Left ventricle myocardium superior (tissue), 1 donor: ENCODE data around the gene PGAM1. TPM values are rescaled to one million over a fixed set of nuclear protein-coding genes. Genes with fewer than 3 reads are reported as not detected.

ENCODE experiments used
- ATAC-seq: fragments of 200-7000 bp; cut with Tn5 transposase; one replicate; pipeline ENCODE4 v1.9.1; 2020; ENCODE audit warnings: mild to moderate bottlenecking, moderate library complexity
- DNase-seq: peaks from one replicate; pipeline ENCODE4 v3.0.0-alpha.2; 2020
- intact Hi-C: fragments of 100-400 bp; cut with micrococcal nuclease; formaldehyde crosslinking; loops from one replicate; pipeline ENCODE4 v1.11.0; 2022
- long read RNA-seq: library from polyadenylated mRNA; unstranded; transcript quantifications from one replicate; pipeline ENCODE4 v2.0.0, GENCODE V29; 2021
- total RNA-seq: library from RNA; stranded (reverse); fragmentation: NEBNext Ultra II Directional; extraction: Animal tissue kit (Norgen Biotek cat#: 25700); gene quantifications from one replicate; pipeline ENCODE4 v1.2.1, GENCODE V29; 2021
- donor health status: DM: no; HTN: yes; CAD: no; lungs with severe emphysema.

PGAM1 gene
- 234 TPM for total RNA-seq
- long read RNA-seq, transcript PGAM1-201 (4 exons, 1,830 nt) = major isoform, 647 of 723 reads
- long read RNA-seq, partial matches to known transcripts = 74 of 723 reads
- long read RNA-seq, other reads (novel, unspliced or antisense) = 2 of 723 reads

DNA sequence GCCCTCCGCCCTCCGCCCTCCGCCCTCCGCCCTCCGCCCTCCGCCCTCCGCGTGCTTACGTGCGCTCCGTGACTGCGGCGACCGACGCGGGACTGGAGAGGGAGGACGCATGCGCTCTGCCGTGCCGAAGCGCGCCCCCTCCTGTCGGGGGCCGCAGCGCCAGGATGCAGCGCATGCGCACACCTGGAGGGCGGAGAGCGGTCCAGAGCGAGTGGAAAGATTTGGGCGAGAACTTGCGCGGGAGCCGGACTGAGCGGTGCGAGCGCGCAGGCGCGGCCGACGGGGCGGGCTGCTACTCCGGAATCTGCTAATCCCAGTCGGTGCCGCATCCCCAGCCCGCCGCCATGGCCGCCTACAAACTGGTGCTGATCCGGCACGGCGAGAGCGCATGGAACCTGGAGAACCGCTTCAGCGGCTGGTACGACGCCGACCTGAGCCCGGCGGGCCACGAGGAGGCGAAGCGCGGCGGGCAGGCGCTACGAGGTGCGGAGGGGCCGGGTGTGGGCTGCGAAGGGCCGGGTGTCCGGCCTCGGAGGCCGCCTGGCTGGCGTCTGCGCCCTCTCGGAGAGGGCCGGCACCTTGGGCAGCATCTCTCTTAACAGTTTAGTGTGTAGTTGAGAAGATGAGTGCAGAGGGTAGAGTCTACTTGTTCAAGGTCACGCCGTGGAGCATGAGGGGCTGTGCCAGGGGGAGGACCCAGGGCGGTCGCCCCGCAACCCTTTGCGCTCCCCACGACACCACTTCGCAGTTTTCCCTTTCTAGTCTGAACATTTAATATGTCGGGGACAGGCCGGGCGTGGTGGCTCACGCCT is at the start of gene PGAM1:
Gene PGAM1, plus strand, starts transcription at position 228 of the 812 bp plus-strand sequence. Its CDS starts 117 bp downstream, at position 345.
- peak; percentile 97 for ATAC-seq
- intact Hi-C loops = no loop called here
- peak; percentile 97 for DNase-seq

DNA sequence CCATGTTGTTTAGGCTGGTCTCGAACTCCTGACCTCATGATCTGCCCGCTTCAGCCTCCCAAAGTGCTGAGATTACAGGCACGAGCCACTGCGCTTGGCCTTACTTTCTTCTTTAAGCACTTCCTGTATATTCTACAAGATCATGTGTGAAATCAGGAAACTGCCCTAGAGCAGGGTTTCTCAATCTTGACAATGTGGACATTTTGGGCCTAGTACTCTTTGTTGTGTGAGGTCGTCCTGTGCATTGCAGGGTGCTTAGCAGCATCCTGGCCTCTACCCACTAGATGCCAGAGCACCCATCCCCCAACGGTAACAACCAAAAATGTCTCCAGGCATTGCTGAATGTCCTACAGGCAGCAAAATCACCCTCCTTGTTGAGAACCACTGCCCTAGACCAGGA is 49.6 kb upstream of the PGAM1 start:
- intact Hi-C loops = no loop called here
- ATAC-seq = no peak
- no peak for DNase-seq

DNA sequence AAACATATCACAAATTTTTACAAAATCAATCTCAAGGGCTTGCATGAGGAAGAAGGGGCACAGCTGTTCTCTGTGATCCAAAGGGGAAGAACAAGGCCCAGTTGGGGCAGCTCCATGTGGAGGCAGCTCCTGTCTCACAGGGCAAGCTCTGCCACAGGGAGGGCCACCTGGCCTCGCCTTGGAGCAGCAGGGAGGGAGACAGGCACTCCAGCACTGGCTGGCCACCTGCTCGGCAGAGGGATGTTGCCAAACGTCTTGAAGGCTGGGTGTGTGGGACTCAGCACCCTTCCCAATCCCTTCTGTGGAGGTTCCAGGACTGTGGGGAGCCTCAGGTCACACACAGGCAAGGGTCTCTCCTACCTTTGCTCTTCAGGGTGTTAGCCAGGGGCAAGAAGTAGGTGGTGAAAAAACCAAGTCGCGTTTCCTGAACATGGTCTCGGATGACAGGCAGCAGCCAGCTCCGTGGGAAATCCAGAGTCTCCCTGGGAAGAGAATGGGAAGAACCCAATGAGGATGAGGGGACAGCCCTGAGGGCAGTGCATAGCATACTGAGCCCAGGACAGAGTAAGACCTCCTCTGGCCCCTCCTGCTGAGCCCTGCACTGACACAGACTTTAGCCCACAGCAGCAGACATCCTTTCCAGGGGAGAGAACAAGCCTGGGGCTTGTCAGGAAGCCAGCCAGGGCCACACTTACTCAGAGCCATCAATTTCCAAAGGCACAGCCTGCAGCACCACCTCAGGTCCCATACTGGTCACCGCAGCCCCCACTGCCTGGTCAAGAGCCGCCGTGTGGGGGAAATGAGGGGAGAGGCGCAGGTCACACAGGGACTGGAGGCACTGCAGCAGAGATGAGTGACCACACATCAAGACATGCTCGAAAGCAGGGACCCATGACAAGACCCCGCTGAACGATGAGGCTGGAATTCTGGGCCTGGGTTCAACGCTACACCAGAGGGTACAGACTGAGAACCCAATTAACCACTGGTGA is 46.8 kb upstream of the PGAM1 start:
- DNase-seq (no peak), ATAC-seq (no peak)
- intact Hi-C loops = no loop called here

DNA sequence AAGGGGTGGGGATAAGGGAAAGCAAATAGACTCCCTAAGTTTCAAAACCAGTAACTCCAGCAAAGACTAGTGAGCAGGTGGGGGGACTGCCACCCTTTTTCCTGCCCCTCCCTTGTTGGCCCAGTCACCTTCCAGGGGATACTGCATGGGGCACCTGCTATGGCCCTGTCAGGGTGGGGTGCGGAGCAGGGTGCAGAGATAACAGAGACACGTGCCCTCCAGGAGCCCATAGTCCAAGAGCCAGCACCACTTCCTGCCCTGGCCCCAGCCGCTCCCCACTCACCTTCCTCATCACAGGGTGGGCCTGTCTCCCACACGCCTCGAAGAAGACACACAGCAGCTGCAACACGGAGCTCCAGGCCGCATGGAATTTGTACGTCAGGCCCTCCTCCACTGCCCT is 45.5 kb upstream of the PGAM1 start:
- no peak for ATAC-seq
- intact Hi-C loops = no loop called here
- no peak for DNase-seq

DNA sequence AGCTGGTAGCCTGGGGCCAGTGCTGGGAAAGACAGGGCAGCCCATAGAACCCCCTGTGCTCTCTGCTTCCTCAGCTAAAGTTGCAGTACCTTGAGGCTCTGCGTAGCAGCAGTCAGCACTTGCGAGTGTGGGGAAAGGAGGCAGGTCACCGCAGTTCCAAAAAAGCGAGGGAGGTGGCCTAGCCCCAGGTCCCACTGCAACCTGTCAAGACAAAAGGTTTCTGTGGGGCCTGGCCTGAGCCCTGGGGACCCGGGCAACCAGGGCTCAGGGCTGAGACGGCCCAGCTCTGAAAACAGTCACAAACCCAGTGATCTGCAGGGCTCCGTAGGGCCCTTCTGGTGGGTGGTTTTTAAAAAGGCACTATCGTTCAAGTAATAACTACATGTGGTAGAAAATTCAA is 44.4 kb upstream of the PGAM1 start:
- DNase-seq (no peak), ATAC-seq (no peak)
- intact Hi-C loops = no loop called here

DNA sequence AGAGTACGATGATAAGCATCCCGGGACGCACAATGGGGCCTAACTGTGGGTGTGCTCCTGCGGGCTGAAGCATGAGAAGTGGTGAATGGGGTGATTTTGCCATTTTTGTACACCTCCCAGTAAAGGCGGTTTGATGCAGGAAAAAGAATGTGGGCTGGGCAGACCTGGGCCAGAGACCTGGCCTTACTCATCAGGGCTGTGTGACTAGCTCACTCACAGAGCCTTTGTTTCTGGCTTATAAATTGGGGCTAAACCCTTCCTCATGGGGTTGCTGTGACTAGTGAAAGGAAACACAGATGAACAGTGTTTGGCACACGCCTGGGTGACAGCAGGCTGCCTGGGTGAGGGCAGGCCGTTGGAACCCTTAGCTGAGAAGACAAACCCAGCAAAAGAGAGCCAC is 42.8 kb upstream of the PGAM1 start:
- intact Hi-C loops = no loop called here
- ATAC-seq = no peak
- no peak for DNase-seq

DNA sequence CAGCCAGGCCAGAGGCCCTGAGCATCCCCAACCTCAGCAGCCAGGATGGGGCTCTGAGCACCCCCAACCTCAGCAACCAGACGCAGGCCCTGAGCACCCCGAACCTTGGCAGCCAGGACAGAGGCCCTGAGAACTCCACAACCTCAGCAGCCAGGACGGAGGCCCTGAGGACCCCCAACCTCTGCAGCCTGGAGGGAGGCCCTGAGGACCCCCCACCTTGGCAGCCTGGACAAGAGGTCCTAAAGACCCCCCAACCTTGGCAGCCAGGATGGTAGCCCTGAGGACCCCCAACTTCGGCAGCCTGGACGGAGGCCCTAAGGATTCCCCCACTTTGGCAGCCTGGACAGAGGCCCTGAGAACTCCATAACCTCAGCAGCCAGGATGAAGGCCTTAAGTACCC is 41.8 kb upstream of the PGAM1 start:
- no peak for DNase-seq
- ATAC-seq = no peak
- intact Hi-C loops = no loop called here

DNA sequence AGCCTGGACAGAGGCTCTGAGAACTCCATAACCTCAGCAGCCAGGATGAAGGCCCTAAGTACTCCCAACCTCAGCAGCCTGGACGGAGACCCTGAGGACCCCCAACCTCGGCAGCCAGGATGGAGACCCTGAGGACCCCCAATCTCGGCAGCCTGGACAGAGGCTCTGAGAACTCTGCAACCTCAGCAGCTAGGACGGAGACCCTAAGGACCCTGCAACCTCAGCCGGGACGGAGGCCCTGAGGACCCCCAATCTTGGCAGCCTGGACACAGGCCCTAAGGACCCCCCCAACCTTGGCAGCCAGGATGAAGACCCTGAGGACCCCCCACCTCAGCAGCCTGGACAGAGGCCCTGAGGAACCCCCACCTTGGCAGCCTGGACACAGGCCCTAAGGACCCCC is 41.4 kb upstream of the PGAM1 start:
- intact Hi-C loops = no loop called here
- DNase-seq (no peak), ATAC-seq (no peak)

DNA sequence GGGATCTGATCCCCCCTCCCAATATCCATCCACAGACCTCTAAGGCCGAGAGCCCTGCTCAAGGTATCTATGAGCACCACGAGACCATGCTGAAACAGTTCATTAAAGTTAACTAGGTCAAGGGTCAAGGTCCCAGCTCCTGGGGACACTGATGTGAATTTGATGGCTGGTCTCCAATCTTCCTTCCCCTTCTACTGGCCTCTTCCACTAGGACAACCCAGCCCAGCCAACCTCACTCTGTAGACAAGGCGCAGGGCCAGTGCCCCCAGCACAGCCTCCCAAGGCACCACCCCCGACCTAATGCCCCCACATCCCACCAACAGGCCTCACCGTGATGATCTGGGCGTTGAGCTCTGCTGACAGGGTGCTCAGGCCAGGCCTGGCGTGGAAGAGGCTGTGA is 40.4 kb upstream of the PGAM1 start:
- intact Hi-C loops = no loop called here
- ATAC-seq = peak; percentile 57
- DNase-seq = no peak

DNA sequence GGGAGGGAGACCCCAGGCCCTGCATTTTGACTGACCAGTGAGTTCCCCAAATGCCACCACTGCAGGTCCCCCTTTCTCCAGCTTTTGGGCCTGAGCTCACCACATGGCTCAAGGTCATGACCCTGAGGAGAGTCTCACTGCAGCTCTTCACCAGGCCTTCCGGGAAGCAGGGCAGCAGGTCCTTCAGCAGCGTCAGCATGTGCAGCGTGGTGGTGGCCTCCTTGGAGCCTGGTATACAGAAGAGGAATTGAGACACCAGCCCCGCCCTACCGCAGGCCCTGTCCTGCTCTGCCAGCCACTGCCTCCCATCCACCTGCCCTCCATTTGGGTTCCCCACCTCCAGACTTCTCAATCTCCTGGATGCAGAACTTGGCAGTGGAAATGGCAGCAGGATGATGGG is 37.8 kb upstream of the PGAM1 start:
- intact Hi-C loops = no loop called here
- ATAC-seq (peak; percentile 42), DNase-seq (peak; percentile 41)

DNA sequence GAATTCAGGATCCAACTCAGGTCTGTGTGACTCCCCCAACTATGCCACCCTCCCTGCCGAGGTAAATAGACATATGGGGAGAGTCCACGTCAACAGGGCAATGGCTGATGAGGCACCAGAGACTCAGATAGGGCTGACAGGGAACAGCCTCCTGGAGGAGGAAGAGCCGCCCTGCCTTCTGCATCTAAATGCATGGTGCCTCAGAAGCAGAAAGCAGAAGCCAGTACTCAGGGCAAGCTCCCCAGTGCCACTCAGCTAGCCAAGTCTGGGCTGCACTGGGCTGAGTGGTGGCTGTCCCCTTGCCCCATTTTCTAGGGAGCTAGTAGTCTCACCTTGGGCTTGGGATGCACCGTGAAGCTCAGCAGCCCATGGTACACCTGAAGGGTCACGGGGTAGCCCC is 35.9 kb upstream of the PGAM1 start:
- ATAC-seq (no peak), DNase-seq (no peak)
- intact Hi-C loops = no loop called here

DNA sequence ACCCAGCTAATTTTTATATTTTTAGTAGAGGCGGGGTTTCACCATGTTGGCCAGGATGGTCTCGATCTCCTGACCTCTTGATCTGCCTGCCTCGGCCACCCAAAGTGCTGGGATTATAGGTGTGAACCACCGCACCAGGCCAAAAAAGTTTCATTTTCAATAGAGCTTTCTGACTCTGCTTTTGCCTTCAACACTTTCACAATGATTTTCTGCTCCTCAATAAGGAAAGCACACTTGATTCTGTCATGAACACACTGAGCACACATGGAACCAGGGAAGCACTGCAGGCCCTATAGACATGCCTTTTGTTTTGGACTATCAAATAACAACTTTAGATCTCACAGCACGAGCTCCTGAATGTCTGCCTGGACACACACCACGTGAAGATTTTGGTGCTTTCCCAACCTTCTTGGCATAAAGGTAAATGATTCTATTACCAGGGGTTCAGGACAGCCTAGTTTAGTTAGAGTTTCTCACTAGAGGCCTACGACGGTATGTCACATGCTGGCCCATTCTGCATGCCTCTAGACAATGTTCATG is 32.9 kb upstream of the PGAM1 start:
- ATAC-seq = no peak
- intact Hi-C loops = no loop called here

DNA sequence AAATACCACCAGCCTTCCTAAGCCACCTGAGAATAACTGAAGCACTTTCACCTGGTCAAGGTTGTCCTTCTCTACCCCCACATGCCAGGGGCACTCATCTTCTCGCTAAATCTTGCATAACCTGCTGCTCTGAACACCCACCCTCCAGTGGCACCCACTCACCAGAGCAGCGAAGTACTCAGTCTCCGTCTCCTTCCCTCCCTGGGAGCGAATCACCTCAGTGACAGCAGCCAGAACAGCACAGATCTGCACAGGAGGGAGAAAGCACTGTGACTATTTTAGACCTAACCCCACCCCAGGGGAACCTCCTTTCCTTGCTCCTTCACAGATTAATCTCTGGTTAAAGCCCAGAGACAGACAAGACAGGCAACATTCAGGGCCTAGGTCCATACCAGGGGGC is 29.9 kb upstream of the PGAM1 start:
- intact Hi-C loops = no loop called here
- ATAC-seq = no peak
- DNase-seq = no peak

More for the DNA sequence above, 32.9 kb upstream of the PGAM1 start:
- DNase-seq = no peak

DNA sequence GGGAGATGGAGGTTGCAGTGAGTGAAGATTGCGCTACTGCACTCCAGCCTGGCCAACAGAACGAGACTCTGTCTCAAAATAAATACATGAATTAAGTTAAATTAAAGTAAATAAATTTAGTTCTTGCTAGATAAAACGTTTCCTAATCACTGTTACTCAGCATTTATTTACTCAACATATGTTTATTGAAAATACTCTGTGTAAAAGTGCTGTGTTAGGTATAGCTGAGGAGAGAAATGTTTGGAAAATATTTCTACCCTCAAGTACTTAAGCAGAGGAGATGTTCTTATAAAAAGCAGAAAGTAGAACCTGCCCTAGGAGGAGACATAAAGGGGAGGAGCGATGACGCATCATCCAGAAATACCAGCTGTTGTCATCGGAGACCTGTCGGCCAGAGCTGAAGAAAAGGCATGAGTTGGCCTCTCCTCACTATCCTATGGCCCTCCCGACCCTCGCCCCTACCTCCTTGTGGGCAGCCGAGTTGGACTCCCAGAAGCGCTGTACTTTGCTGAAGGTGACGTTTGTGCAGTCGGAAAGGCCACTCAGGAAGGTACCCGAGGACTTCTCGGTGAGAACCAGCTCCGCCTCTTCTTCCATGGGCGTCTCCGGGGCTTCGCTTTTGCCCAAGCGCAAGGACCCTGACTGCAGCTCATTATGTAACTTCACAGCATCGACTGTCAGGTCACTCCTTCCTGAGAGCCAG is 26.0 kb upstream of the PGAM1 start:
- intact Hi-C loops = no loop called here
- peak; percentile 51 for ATAC-seq

DNA sequence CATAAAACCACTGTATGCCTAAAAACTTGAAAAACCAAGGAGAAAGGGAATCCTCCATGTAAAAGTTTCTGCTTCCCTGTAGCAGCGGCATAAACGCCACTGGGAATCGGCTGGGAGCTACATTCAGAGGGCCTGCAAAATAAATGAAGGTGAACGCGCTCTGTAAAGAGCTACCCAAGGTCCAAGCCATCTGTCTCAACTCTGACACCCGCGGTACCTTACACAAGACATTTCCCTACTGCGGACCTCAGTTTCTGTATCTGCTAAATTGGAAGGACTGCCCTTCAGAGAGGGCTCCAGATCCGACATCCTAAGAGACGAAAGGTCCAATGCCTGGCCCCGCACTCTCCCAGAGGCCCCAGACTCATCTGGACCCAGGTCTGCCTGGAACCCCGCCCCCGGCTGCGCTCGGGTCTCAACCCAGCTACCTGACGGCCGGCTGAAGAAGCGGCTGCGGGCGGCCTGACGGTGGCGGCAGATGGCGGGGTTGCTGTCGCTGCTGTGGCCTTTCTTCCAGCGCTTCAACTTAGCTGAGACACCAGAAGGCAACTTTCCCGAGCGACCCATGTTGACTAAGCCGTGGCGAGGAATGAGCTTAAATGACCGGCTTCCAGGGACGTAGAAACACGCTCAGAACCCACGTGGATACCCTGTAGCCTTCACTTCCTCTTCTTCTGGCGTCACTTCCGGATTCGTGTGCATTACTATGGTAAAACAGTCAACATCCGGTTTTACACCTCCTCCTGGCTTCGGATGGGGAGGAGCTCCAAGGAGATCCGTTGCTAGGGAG is 25.1 kb upstream of the PGAM1 start, which contains the start of gene RRP12:
Gene RRP12, minus strand, starts transcription at position 676 of the 790 bp plus-strand sequence. Its CDS starts 109 bp downstream, at position 567.
- DNase-seq = peak; percentile 62
- intact Hi-C loops = no loop called here
- ATAC-seq = peak; percentile 98

More for the DNA sequence above, 26.0 kb upstream of the PGAM1 start:
- no peak for DNase-seq

DNA sequence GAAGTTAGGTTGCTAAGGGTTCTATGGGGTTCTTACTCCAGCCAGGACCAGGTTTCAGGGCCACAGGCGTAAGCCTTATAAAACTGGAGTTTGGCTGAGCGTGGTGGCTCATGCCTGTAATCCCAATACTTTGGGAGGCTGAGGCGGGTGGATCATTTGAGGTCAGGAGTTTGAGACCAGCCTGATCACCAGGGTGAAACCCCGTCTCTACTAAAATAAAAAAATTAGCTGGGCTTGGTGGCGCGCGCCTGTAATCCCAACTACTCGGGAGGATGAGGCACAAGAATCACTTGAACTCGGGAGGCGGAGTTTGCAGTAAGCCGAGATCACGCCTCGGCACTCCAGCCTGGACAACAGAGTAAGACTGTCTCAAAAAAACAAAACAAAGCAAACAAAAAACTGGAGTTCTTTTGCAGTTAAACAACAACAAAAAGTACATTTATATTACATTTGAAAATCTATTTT is 24.5 kb upstream of the PGAM1 start:
- no peak for DNase-seq
- no peak for ATAC-seq
- intact Hi-C loops = no loop called here

DNA sequence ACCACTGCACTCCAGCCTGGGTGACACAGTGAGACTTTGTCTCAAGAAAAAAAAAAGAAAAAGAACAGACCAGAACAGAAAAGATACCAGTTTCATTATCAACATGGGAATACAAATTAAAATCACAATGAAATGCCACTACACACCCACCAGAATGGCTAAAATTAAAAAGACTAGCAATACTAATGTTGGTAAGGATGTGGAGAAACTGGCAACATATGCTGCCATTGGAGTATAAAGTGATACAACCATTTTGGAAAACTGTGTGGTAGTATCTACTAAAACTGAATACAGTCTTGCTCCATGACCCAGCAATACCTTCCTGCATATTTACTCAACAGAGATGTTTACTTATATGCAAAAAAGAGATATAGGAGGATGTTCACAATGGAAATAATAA is 21.9 kb upstream of the PGAM1 start:
- no peak for DNase-seq
- intact Hi-C loops = no loop called here
- ATAC-seq = no peak

DNA sequence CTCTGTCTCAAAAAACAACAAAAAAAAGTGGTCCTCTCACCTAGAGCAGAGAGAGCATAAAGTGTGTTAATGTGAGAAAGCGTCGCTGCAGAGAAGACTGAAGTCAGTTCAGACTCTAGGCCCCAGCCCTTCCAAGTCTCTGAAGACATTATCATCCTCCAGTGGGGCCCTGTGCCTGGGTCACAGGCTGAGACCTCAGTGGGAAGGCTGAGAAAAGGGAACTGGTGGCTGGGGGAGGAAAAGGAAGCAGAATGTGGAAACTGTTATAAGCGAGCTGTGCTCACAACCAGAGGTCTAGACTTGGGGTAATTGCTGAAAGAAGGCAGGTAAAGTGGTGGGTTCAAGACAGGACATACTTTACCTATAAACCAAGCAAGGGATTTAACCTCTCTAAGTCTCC is 19.9 kb upstream of the PGAM1 start:
- ATAC-seq (no peak), DNase-seq (no peak)

More for the DNA sequence above, 19.9 kb upstream of the PGAM1 start:
- intact Hi-C loops = no loop called here
